KMS-11 (cell line): Measurements from ENCODE around the gene RABEP2.
"Not testable (repeated sequence)": the region's sequence is repeated elsewhere in the genome, so short reads cannot be mapped to it uniquely, and the experiment has no call there.

Source experiments
- H2AFZ ChIP-seq: fragments of 200-600 bp; sonication (generic); 2 replicates; pipeline ENCODE4 v1.6.1; 2016; ENCODE audit warnings: antibody characterized with exemption, mixed run types, low read depth
- H3K27ac ChIP-seq: fragments of 200-600 bp; sonication (generic); 2 replicates; pipeline ENCODE4 v1.6.1; 2016; ENCODE audit warnings: mild to moderate bottlenecking, mixed run types
- H3K27me3 ChIP-seq: fragments of 200-600 bp; sonication (generic); 2 replicates; pipeline ENCODE4 v1.6.1; 2017; ENCODE audit warnings: mild to moderate bottlenecking, low read depth, mixed run types, moderate library complexity; ENCODE audit not compliant: insufficient read depth
- H3K36me3 ChIP-seq: fragments of 200-600 bp; sonication (generic); 2 replicates; pipeline ENCODE4 v1.6.1; 2017; ENCODE audit warnings: mild to moderate bottlenecking, mixed run types; ENCODE audit not compliant: insufficient read depth
- H3K4me1 ChIP-seq: fragments of 200-600 bp; sonication (generic); 2 replicates; pipeline ENCODE4 v1.6.1; 2016; ENCODE audit warnings: mild to moderate bottlenecking, low read depth, mixed run types; ENCODE audit not compliant: poor library complexity, severe bottlenecking
- H3K4me2 ChIP-seq: fragments of 200-600 bp; sonication (generic); 2 replicates; pipeline ENCODE4 v1.7.0; 2016; ENCODE audit warnings: mild to moderate bottlenecking, mixed run types
- H3K4me3 ChIP-seq: fragments of 200-600 bp; sonication (generic); IDR thresholded peaks from 2 replicates; pipeline ENCODE4 v1.6.1; 2017; ENCODE audit warnings: low read depth, low read length, mixed read lengths; ENCODE audit not compliant: insufficient read depth
- H3K79me2 ChIP-seq: fragments of 200-600 bp; sonication (generic); 2 replicates; pipeline ENCODE4 v1.6.1; 2016; ENCODE audit warnings: low read depth, mixed run types; ENCODE audit not compliant: insufficient read depth
- H3K9ac ChIP-seq: fragments of 200-600 bp; sonication (generic); 2 replicates; pipeline ENCODE4 v1.6.1; 2016; ENCODE audit warnings: mild to moderate bottlenecking, mixed run types
- H4K20me1 ChIP-seq: fragments of 200-600 bp; sonication (generic); 2 replicates; pipeline ENCODE4 v1.6.1; 2016; ENCODE audit warnings: mild to moderate bottlenecking, mixed run types; ENCODE audit not compliant: insufficient read depth
- CTCF ChIP-seq: fragments of 200-600 bp; sonication (generic); conservative IDR thresholded peaks from 2 replicates; pipeline ENCODE4 v1.6.1; 2017; ENCODE audit warnings: low read depth, mild to moderate bottlenecking, antibody characterized with exemption, low read length, moderate library complexity, mixed read lengths

Gene RABEP2

GRCh38 chr16:28930652-28931051, 5.6 kb upstream of the RABEP2 start:
- Histone ChIP-seq H3K4me2 (no peak overlapping the region), H3K27me3 (no peaks in the 10 kb centered on the region), H3K4me1 (peaks cover 21% of the 10 kb centered on the region), H3K79me2 (no peaks in the 10 kb centered on the region), H3K27ac (no peak overlapping the region), H3K36me3 (no peaks in the 10 kb centered on the region), H4K20me1 (no peaks in the 10 kb centered on the region), H3K9ac (no peak overlapping the region), H3K4me3 (no peak overlapping the region), H2AFZ (no peak overlapping the region)
- TF ChIP-seq CTCF = no peak

GRCh38 chr16:28930203-28930602, 5.2 kb upstream of the RABEP2 start:
- H3K4me2 ChIP-seq = no peak overlapping the region
- no peak for TF ChIP-seq CTCF

GRCh38 chr16:28927815-28928214, 2.8 kb upstream of the RABEP2 start:
- no peak overlapping the region for H3K27ac ChIP-seq
- H3K9ac ChIP-seq = no peak overlapping the region
- H4K20me1 ChIP-seq = no peaks in the 10 kb centered on the region
- H2AFZ ChIP-seq = no peak overlapping the region
- no peaks in the 10 kb centered on the region for H3K36me3 ChIP-seq
- no peak overlapping the region for H3K4me2 ChIP-seq
- H3K79me2 ChIP-seq = no peaks in the 10 kb centered on the region
- TF ChIP-seq CTCF = no peak
- H3K4me3 ChIP-seq = no peak overlapping the region
- no peaks in the 10 kb centered on the region for H3K27me3 ChIP-seq
- peaks cover 34% of the 10 kb centered on the region for H3K4me1 ChIP-seq

More at GRCh38 chr16:28930203-28930602, 5.2 kb upstream of the RABEP2 start:
- Histone ChIP-seq H3K36me3 (no peaks in the 10 kb centered on the region), H3K9ac (no peak overlapping the region), H3K4me1 (peaks cover 17% of the 10 kb centered on the region), H3K79me2 (no peaks in the 10 kb centered on the region), H3K4me3 (no peak overlapping the region), H3K27ac (no peak overlapping the region), H2AFZ (no peak overlapping the region), H3K27me3 (no peaks in the 10 kb centered on the region), H4K20me1 (no peaks in the 10 kb centered on the region)

DNA sequence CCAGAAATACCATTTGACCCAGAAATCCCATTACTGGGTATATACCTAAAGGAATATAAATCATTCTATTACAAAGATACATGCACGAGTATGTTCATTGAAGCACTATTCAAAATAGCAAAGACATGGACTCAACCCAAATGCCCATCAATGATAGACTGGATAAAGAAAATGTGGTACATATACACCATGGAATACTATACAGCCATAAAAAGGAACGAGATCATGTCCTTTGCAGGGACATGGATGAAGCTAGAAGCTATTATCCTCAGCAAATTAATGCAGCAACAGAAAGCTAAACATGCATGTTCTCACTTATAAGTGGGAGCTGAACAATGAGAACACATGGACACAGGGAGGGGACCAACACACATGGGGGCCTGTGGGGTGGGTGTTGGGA, 1.2 kb upstream of the RABEP2 start:
- peaks cover 36% of the 10 kb centered on the region for H3K4me1 ChIP-seq
- H3K27ac ChIP-seq = 0 out of 2 replicates have a peak overlapping the region, but pooled peaks have one; percentile 84
- H3K79me2 ChIP-seq, H2AFZ ChIP-seq, H3K27me3 ChIP-seq, H4K20me1 ChIP-seq, H3K9ac ChIP-seq, H3K36me3 ChIP-seq, H3K4me3 ChIP-seq: not testable (repeated sequence)
- H3K4me2 ChIP-seq = peak overlapping the region; percentile 96; the same call in 1 of the 2 replicates

GRCh38 chr16:28925386-28926228, 569 bp upstream of the RABEP2 start:
- H3K27me3 ChIP-seq = no peaks in the 10 kb centered on the region
- peak overlapping the region; percentile 82 for H2AFZ ChIP-seq
- no peaks in the 10 kb centered on the region for H4K20me1 ChIP-seq
- peak overlapping the region; percentile 96 for H3K4me2 ChIP-seq
- no peaks in the 10 kb centered on the region for H3K36me3 ChIP-seq
- no peak for TF ChIP-seq CTCF
- H3K79me2 ChIP-seq = no peaks in the 10 kb centered on the region
- peaks cover 31% of the 10 kb centered on the region for H3K4me1 ChIP-seq
- H3K9ac ChIP-seq = peak overlapping the region; percentile 91
- H3K27ac ChIP-seq = peak overlapping the region; percentile 84
- no peak overlapping the region for H3K4me3 ChIP-seq
